ENCODE data around the gene ERN1. TPM values are rescaled to one million over a fixed set of nuclear protein-coding genes. Genes with fewer than 3 reads are reported as not detected.

Gene ERN1
- total RNA-seq, 4 donors from 2014 or later = 7.8 to 29.2 (median 12.8) TPM

DNA sequence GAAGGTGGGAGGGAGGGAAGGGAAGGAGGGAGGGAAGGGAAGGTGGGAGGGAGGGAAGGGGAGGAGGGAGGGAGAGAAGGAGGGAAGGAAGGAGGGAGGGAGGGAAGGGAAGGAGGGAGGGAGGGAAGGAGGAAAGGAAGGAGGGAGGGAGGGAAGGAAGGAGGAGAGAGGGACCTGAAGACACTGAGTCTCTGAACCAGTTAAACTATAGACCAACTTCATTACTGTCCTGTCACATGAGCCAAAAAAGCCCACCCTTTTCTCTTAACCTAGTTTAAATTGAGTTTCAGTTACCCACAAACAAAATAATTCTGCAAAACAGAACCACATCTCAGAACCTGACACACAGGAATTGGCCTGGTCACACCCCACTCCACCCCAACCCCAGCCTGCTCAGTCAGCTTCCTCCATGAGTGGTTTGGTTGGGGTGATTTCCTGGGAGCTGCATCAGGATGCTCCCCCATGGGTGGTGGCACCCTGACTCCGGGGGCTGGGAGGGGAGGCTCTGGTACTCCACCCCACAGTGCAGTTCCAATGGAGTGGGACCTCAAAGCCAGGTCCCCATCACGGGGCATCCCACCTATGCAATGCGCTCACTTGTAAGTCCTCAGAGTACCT lies 136.5 kb downstream of the ERN1 start:
- 58% methylated on average over 3 of the region's 3 CpGs; no CpG with 5 or more reads in 1 of the 2 donors for WGBS, 2 donors (ENCODE audit: low coverage in 1 of 2)
- Histone ChIP-seq H3K27me3 (peaks cover 44% of the 10 kb centered on the region), H3K36me3 (no peaks in the 10 kb centered on the region), H3K4me1 (peaks cover 5 to 19% (median 11%) of the 10 kb centered on the region in 4 donors), H3K27ac (no peak overlapping the region), H3K9me3 (no peaks in the 10 kb centered on the region), H3K4me3 (no peak overlapping the region)
- in situ Hi-C loops (cut with MboI; ENCODE audit: low pct_ligation_motif_present in 1 of 4, low pct_unique_long_range_greater_than_20kb in 1 of 4, low sequenced_read_pairs in 3 of 4) (no loop called here), intact Hi-C loops (cut with DNase I; ENCODE audit: low total_unique reads) (no loop called here)
- TF ChIP-seq POLR2AphosphoS5 (IDR thresholded peaks at IDR 0.05) (no peak), EP300 (IDR thresholded peaks at IDR 0.05; ENCODE audit: low read depth) (no peak), POLR2A (IDR thresholded peaks at IDR 0.05) (no peak), CTCF (IDR thresholded peaks at IDR 0.05) (no peak)
- no peak for DNase-seq

GRCh38 chr17:63991611-63992010 lies 138.3 kb downstream of the ERN1 start:
- intact Hi-C loops (cut with DNase I; ENCODE audit: low total_unique reads) = no loop called here
- Histone ChIP-seq H3K4me1 (peaks cover 0 to 13% (median 4%) of the 10 kb centered on the region in 4 donors), H3K4me3 (no peak overlapping the region), H3K36me3 (no peaks in the 10 kb centered on the region), H3K9me3 (no peaks in the 10 kb centered on the region), H3K27me3 (peaks cover 26% of the 10 kb centered on the region), H3K27ac (no peak overlapping the region)
- in situ Hi-C loops (cut with MboI; ENCODE audit: low pct_ligation_motif_present in 1 of 4, low pct_unique_long_range_greater_than_20kb in 1 of 4, low sequenced_read_pairs in 3 of 4) = no loop called here
- 82% methylated on average over 11 of the region's 11 CpGs; no CpG with 5 or more reads in 1 of the 2 donors for WGBS, 2 donors (ENCODE audit: low coverage in 1 of 2)
- no peak for TF ChIP-seq POLR2A (IDR thresholded peaks at IDR 0.05)
- no peak for TF ChIP-seq CTCF (IDR thresholded peaks at IDR 0.05)
- no peak for TF ChIP-seq EP300 (IDR thresholded peaks at IDR 0.05; ENCODE audit: low read depth)
- TF ChIP-seq POLR2AphosphoS5 (IDR thresholded peaks at IDR 0.05) = no peak
- no peak for DNase-seq

DNA sequence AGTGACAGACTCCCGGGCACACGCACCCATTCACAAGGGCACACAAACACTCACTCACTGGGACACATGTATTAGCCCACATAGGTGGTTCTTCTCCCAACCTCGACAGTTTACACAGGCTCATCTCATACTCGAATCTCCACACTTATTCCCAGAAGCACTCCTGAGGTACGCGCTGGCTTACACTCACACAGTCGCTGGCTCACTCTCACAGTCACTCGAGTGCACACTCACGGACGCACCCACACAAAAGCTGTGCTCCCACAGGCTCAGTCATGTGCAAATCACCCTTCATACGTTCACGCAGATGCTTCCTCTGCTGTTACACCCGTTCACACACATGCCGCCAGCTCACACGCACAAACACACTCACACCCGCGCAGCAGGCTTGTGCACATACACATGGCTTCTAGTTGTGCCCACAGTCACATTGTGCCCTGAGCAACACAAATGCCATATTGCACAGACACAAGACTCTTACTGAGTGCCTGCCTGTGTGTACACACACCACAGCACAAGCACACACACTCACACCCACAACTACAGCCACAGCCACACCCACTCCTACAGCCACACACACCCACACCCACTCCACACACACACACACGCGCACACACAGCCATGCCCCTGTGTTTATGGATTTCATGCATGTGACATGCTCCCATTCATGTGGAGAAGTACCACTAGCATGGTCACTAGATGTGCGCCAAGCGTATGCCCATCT lies 140.2 kb downstream of the ERN1 start:
- in situ Hi-C loops (cut with MboI; ENCODE audit: low pct_ligation_motif_present in 1 of 4, low pct_unique_long_range_greater_than_20kb in 1 of 4, low sequenced_read_pairs in 3 of 4) = no loop called here
- WGBS, 2 donors (ENCODE audit: low coverage in 1 of 2) = 79 to 80% methylated on average over 2 to 21 of the region's 21 CpGs
- no peak overlapping the region for H3K27ac ChIP-seq

More for the DNA sequence above, 140.2 kb downstream of the ERN1 start:
- H3K9me3 ChIP-seq = no peaks in the 10 kb centered on the region
- DNase-seq = no peak
- intact Hi-C loops (cut with DNase I; ENCODE audit: low total_unique reads) = no loop called here
- no peak overlapping the region for H3K4me3 ChIP-seq
- H3K27me3 ChIP-seq = peaks cover 23% of the 10 kb centered on the region
- TF ChIP-seq EP300 (IDR thresholded peaks at IDR 0.05; ENCODE audit: low read depth) = no peak
- no peak for TF ChIP-seq POLR2A (IDR thresholded peaks at IDR 0.05)
- TF ChIP-seq CTCF (IDR thresholded peaks at IDR 0.05) = no peak
- no peak for TF ChIP-seq POLR2AphosphoS5 (IDR thresholded peaks at IDR 0.05)
- no peaks in the 10 kb centered on the region for H3K36me3 ChIP-seq
- peaks cover 1 to 20% (median 6%) of the 10 kb centered on the region in 4 donors for H3K4me1 ChIP-seq

Small RNA genes within 50 kb of the gene (small RNA-seq; reads per million reads assigned to genes)
- gene SNORD104 = 110,640 to 258,984 (median 162,933) reads per million in 4 donors

Other genes with a start within 250 kb of the ERN1 start
- not detected for gene GH2, start 248.2 kb downstream of the ERN1 start, total RNA-seq
- not detected for gene CSH1, start 233.6 kb downstream of the ERN1 start, total RNA-seq
- gene CSHL1, start 218.9 kb downstream of the ERN1 start, total RNA-seq = not detected
- not detected for gene GH1, start 211.3 kb downstream of the ERN1 start, total RNA-seq
- 10 to 100 TPM in 2 of 4 donors, under 1 TPM in 1, not detected in 1; 0.68 to 38.9 (median 20.0) TPM for gene CD79B, start 197.8 kb downstream of the ERN1 start, total RNA-seq
- under 1 TPM in 3 of 4 donors, not detected in 1; 0.14 to 0.48 (median 0.20) TPM for gene SCN4A, start 157.2 kb downstream of the ERN1 start, total RNA-seq
- gene PRR29, start 131.8 kb downstream of the ERN1 start, total RNA-seq = not detected
- 10 to 100 TPM in 1 of 4 donors, 1 to 10 TPM in 2, not detected in 1; 6.4 to 24.3 (median 9.3) TPM for gene ICAM2, start 109.5 kb downstream of the ERN1 start, total RNA-seq
- 100 to 1,000 TPM in 1 of 4 donors, 10 to 100 TPM in 3; 12.3 to 137 (median 30.3) TPM for gene TEX2, start 133.1 kb upstream of the ERN1 start, total RNA-seq